ENCODE data around the gene FAM222B. TPM values are rescaled to one million over a fixed set of nuclear protein-coding genes. Genes with fewer than 3 reads are reported as not detected.

FAM222B gene
- polyA plus RNA-seq, 3 donors = 4.9 to 9.2 (median 5.6) TPM

DNA sequence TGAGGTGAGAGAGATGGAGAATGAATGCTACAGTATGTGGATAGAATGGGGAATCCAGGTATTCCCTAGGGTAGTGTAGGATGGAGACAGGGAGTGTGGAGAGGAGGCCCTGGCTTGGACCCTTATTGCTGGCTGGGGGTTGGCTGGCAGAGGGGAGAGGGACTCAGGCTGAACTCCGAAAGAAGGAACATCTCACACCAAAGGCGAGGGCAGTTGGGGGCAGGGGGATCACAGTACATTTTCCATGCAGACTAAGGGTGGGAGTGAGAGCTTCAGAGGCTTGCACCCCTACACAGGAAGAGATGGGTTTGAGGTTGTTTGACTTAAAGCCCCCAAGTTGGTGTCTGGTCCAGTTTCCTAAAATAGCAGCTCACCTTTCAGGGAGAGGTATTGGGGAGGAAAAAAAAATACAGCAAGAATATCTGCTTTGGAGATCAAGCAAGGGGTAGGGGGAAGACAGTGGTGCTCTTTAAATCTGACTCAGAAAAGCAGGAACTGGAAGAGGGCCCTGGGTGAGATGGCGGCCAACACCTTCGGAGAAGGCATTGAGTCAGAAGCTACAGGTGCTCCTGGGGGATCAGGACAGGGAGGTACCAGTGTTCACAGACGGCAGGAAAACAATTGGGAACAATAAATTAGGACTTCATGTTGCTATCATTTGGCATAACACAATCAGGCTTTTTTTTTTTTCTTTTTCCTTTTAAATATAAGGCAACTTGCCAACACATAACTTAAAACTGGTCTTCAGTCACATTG is 86.4 kb downstream of the FAM222B start:
- H3K27ac ChIP-seq (ENCODE audit: low read depth, low read length) = no peak overlapping the region

DNA sequence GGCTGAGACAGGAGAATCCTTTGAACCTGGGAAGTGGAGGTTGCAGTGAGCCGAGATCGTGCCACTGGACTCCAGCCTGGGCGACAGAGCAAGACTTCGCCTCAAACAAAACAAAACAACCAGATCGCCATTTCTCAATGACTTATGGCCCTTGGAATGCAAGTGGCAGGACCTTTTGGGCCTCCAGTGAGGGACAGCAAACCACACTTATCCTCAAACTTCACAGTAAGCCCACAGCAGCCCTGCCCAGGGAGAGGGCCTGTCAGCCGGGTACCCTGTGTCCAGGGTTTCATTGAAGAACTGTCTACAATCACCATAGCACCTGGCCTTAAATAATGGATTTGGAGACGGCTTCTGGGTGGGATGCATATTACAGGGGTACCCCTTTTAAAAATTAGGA is 87.1 kb downstream of the FAM222B start:
- no peak overlapping the region for H3K27ac ChIP-seq (ENCODE audit: low read depth, low read length)
- WGBS, 3 donors = 84 to 93% (median 91%) methylated on average over 7 of the region's 7 CpGs

More for the DNA sequence above, 86.4 kb downstream of the FAM222B start:
- WGBS, 3 donors = 70 to 79% (median 71%) methylated on average over 5 of the region's 5 CpGs

DNA sequence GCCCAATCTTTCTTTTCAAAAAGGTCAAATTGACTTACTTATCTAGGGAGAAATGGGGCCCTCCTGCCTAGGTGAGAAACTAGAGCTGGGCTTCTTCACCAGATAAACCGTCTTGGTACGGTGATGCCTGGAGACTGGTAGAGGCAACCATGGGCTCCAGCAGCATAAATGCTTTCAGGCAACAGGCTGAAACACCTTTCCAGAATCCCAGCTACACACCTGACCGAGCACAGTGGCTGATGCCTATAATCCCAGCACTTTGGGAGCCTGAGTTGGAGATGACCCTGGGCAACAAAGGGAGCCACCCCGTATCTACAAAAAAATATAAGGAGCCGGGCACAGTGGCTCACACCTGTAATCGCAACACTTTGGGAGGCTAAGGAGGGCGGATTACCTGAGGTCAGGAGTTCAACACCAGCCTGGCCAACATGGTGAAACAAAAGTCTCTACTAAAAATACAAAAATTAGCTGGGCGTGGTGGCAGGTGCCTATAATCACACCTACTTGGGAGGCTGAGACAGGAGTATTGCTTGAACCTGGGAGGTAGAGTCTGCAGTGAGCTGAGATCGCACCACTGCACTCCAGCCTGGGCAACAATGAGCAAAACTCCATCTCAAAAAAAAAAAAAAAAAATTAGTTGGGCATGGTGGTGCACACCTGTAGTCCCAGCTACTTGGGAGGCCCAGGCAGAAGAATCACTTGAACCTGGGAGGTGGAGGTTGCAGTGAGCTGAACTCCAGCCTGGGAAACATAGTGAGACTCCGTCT is 90.8 kb downstream of the FAM222B start:
- WGBS, 3 donors = 93 to 96% (median 96%) methylated on average over 10 of the region's 10 CpGs
- no peak overlapping the region for H3K27ac ChIP-seq (ENCODE audit: low read depth, low read length)

DNA sequence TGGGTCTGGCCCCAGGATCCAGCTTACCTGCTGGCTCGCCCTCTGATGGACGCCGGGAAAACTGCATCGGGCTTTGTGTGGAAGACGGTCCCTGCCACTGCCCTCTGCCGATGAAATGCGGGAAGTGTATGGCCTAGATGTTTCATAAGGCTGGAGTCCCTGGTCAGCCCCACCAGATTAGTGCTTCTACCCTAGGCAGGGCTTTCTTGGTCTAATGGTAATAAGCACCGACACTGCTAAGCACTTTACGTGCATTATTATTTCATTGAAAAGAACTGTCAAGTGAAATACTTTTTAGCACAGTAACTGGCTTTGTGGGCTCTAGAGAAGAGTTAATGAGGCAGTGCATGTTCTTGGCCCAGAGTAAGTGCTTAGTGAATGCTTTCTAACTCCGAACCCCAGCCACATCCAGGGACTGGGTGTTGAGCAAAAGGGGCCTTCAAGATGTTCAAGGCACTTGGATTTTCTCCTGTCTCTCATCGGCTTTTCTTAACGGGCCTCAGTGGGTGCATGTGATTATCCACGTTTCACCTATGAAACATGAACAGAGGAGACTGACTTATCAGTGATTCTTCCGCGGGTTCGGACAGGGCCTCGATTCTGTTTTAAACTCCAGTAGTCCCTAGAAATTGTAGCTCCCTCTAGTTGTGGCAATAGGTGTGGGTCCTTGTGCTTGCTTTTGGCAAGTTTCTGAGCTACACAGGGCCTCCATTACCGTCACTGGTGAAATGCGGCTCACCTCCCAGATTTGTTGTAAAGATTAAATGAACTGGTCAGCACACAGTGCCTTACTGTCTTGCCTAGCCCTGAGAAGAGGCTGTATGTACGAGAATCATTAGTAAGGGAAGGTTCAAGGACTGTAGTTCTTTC is 92.2 kb downstream of the FAM222B start:
- 25 to 43% (median 39%) methylated on average over 20 of the region's 20 CpGs for WGBS, 3 donors
- H3K27ac ChIP-seq (ENCODE audit: low read depth, low read length) = peak overlapping the region; percentile 2

DNA sequence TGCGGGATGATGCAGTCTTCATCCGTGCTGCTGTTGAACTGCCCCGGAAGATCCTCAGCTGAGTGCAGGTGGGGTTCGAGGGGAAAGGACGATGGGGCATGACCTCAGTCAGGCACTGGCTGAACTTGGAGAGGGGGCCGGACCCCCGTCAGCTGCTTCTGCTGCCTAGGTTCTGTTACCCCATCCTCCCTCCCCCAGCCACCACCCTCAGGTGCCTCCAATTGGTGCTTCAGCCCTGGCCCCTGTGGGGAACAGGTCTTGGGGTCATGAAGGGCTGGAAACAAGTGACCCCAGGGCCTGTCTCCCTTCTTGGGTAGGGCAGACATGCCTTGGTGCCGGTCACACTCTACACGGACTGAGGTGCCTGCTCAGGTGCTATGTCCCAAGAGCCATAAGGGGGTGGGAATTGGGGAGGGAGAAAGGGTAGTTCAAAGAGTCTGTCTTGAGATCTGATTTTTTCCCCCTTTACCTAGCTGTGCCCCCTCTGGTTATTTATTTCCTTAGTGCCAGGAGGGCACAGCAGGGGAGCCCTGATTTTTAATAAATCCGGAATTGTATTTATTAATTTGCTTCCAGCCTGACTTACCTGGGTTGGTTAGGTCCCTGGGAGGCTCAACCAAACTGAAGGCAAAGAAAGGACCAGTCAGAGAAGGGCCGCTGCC is 92.9 kb downstream of the FAM222B start:
- 56 to 62% (median 58%) methylated on average over 11 of the region's 11 CpGs for WGBS, 3 donors
- no peak overlapping the region for H3K27ac ChIP-seq (ENCODE audit: low read depth, low read length)

DNA sequence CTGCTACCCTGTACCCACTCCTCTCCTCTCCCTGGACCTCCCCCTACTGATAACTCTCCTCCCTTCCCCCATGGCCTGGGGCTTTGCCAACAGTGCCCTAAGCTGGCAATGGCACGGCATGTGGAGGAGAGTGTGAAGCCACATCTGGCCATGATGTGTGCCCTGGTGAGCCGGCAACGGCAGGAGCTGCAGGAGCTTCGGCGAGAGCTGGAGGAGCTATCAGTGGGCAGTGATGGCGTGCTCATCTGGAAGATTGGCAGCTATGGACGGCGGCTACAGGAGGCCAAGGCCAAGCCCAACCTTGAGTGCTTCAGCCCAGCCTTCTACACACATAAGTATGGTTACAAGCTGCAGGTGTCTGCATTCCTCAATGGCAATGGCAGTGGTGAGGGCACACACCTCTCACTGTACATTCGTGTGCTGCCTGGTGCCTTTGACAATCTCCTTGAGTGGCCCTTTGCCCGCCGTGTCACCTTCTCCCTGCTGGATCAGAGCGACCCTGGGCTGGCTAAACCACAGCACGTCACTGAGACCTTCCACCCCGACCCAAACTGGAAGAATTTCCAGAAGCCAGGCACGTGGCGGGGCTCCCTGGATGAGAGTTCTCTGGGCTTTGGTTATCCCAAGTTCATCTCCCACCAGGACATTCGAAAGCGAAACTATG is 93.6 kb downstream of the FAM222B start:
- 41 to 79% (median 74%) methylated on average over 18 of the region's 18 CpGs for WGBS, 3 donors
- H3K27ac ChIP-seq (ENCODE audit: low read depth, low read length) = no peak overlapping the region

DNA sequence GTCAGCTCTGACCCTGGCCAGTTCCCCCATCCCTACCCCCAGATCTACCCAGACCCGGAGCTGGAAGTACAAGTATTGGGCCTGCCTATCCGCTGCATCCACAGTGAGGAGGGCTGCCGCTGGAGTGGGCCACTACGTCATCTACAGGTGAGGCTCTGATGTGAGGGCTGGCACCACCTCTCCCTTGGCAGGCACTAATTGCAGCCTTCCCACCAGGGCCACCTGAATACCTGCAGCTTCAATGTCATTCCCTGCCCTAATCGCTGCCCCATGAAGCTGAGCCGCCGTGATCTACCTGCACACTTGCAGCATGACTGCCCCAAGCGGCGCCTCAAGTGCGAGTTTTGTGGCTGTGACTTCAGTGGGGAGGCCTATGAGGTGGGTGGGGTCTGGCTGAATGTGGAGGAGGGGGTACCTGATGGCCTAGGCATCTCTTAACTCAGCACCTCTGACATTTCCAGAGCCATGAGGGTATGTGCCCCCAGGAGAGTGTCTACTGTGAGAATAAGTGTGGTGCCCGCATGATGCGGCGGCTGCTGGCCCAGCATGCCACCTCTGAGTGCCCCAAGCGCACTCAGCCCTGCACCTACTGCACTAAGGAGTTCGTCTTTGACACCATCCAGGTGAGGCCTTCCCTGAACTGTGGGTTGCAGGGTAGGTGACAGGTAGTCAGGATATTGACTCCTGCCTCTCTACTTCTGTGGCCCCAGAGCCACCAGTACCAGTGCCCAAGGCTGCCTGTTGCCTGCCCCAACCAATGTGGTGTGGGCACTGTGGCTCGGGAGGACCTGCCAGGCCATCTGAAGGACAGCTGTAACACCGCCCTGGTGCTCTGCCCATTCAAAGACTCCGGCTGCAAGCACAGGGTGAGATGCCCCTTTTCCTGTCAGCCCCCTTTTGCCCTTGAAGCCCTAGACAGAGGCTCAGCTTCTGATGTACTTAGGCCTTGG is 94.5 kb downstream of the FAM222B start:
- no peak overlapping the region for H3K27ac ChIP-seq (ENCODE audit: low read depth, low read length)
- 68 to 95% (median 84%) methylated on average over 18 of the region's 18 CpGs for WGBS, 3 donors

DNA sequence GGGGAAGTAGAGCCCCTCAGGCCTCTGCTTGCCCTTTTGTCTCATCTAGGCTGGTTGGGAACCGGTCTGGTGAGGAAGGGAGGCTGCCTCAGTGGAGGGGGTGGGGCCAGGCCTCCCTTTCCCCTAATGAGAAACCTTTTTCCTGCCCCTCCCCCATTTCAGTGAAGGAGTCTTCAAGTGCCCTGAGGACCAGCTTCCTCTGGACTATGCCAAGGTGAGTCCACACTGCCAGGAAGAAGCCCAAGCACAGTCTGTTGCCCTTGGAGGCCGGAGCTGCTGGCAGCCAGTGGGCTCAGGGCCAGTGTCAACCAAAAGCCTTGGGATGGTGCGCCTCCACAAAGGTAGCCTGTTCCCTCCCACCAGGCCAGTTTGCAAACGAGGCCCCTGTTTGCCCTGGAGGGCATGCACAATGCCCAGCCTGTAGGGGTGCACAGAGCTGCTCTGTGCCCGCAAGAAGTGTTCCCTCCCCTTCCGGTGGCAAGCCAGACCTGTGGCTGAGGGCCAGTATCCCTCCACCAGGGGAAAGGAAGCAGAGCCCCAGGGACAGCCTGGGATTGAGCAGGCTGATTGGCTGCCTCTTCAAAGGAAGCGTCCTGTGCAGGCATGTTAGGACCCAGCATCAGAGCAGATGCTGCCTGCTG is 95.4 kb downstream of the FAM222B start:
- 17 to 59% (median 47%) methylated on average over 6 to 7 of the region's 7 CpGs for WGBS, 3 donors
- H3K27ac ChIP-seq (ENCODE audit: low read depth, low read length) = no peak overlapping the region

DNA sequence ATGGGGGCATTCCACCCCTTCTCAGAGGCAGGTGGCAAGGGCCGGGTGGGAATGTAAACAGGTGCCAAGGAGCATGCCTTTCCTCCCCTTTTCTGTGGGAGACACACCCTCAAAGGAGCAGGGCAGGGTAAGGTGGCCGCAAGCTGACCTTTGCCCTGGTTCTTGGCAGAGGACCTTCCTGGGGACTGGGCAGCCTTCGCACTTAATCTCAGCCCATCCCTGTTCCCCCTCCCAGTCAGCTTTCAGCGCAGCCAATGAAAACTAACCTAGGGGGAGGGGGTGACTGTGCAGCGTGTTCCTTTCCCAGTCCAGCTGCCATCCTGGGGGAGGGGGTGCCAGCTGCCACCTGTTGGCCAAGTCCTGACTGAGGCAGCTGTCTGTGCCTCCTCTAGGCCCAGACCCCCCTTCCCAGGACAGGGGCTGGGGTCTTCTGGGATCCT is 96.0 kb downstream of the FAM222B start:
- 16 to 70% (median 67%) methylated on average over 5 of the region's 5 CpGs for WGBS, 3 donors
- H3K27ac ChIP-seq (ENCODE audit: low read depth, low read length) = no peak overlapping the region

DNA sequence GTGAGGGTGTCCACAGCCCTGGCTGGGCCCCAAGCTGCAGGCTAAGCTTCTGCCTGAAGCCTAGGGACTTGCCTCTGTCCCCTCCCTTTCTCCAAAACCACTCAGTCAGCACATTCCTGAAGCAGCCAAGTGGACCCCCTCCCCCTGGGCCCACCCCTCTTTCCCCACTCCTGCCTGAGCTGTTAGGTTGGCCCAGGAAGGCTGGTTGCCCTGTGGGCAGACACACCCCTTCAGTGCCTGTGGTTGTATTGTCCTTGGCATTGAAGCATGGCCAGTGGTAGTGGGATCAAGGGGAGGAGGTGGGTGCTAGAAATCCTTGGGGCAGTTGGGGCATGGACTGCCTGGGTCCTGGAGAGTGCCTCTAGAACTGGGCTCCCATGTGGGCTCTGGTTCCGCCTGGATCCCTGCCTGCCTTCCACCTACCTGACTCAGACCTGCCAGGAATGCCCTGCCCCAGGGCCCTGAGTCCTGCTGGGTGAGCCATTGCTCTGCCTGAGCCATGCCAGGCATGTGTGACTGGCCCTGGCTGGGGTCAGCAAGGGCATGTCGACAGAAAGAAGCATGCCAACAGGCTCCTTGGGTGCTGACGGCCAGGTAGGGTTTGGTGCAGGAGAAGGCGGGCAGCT is 96.7 kb downstream of the FAM222B start:
- no peak overlapping the region for H3K27ac ChIP-seq (ENCODE audit: low read depth, low read length)
- WGBS, 3 donors = 44 to 81% (median 70%) methylated on average over 4 of the region's 4 CpGs

DNA sequence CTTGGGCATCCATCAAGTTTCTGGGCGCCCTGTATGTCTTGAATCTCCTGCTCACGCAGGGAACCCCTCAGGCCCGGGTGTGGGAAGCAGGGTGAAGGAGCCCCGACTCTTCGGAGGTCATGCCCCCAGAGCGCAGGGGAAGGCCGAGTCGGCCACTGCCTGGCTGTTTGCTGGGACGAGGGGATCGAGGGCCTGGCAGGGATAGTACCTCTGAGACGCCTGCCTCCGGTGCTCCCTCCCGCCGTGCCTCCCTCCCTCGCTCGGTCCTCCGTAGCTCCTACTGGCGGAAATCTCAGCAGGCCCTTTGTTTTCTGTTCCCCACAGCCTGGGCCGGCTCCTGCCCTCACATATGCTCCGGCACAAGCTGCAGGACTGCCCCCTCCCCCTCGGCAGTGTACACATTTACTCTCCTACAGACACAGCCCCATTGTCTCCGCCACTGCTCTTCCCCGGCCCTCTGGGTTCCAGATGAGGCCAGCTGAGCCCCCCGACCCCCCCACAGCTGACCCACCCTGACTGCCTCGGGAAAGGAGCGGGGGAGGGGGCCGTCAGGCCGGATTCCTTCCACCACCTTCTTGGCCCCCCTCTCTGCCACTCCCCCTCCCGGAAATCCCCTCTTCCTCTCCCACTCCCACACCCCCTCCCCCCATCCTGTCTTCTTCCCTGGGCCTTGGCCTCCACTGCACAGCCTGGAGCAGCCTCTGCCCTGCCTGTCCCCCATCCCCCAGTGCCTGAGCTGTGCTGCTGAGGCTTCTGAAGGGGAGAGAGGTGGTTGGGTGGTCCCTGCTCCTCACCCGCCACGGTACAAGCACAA is 97.4 kb downstream of the FAM222B start:
- no peak overlapping the region for H3K27ac ChIP-seq (ENCODE audit: low read depth, low read length)
- 2 to 6% (median 4%) methylated on average over 21 to 31 of the region's 31 CpGs for WGBS, 3 donors

DNA sequence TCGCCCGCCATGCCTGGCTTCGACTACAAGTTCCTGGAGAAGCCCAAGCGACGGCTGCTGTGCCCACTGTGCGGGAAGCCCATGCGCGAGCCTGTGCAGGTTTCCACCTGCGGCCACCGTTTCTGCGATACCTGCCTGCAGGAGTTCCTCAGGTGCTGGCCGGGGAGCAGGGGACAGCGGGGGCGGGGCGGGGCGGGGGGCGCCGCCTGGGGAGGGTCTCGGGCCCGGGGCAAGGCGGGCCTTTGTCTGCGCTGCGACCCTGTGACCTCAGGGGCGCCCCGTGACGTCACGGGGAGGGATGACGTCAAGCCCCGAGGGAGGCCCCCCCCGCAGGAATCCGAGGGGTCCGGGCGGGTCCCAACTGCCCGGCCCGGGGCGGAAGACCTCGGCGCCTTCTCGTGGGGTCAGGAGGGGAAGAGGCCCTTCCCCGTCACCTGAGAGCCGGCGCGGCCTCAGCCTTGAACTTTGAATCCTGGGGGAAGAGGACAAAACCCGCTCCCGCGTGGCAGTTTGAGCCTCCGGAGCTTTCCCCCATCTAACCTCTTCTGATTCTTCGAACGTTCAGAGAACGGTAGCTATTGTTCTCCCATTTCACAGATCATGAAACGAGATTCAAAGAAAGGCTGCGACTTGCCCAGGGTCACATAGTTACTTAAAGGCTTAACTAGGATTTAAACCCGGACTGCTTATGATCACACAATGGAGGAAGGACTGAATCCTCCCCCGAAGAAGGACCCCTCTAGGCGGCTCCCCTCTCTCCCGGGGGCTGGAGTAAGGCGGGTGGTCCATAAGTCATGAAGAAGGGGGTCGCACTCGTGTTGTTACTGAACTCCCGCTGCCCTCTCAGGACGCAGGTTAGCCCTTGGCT is 98.3 kb downstream of the FAM222B start:
- no peak overlapping the region for H3K27ac ChIP-seq (ENCODE audit: low read depth, low read length)
- WGBS, 3 donors = 1 to 2% (median 1%) methylated on average over 52 to 61 of the region's 61 CpGs

DNA sequence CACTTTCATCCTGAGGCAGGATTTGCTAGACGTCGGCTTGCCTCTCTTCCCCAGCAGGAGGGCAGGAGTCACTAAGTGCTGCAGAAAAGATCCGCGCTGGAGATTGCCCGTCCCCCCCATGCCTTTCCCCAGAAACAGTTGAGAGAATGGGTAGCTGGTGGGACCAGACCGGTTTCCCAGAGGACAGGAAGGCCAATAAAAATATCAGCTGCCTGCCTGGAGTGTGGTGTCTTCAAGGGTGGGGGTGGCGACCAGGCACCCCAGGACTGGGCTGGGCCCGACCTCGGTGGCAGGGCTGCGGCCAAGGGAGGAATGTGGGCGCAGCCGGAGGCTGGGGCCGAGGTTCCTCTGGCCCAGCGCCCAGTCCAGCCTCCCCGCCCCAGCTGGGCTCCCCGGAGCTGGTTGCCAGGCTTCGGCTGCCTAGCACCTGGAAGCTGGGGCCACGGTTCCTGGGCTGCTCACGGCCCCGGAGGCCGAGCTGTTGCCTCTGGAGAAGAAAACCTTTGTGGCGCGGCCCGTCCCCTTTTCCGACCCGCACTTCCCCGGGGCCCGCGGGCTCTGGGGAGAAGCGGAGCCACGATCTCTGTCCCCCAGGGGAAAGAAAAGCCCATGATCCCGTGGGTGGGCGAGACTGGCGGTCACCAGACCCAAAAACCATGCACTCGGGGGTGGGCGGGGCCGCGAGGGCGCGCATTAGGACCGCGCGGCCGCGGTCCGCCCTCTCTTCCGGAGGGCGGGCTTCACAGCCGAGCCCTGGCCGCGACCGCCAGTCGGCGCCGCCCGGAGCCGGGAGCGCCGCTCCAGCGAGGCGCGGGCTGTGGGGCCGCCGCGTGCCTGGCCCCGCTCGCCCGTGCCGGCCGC is 99.1 kb downstream of the FAM222B start, which contains the start of gene TRAF4:
Gene TRAF4 (plus strand): TSS at position 769 of the 861 bp plus-strand sequence. CDS start 102 bp downstream, outside the sequence.
- 1 to 2% (median 1%) methylated on average over 48 to 70 of the region's 70 CpGs for WGBS, 3 donors
- no peak within 1 kb of the TSS for H3K27ac ChIP-seq (ENCODE audit: low read depth, low read length)
